H1 (cell line): ENCODE measurements around the gene PF4V1. TPM values are rescaled to one million over a fixed set of nuclear protein-coding genes. Genes with fewer than 3 reads are reported as not detected.
A peak's percentile ranks its signal among the peaks of the same experiment; 100 is the strongest.

Experiments
- CTCF ChIA-PET: fragments of 300-600 bp; sonication (Branson Sonifier 250); formaldehyde crosslinking; loops from one replicate; lab custom pipeline; 2021; ENCODE audit not compliant: partially characterized antibody; lab: Charles Lee
- POLR2A ChIA-PET: fragments of 300-600 bp; sonication (Branson Sonifier 250); formaldehyde crosslinking; loops from one replicate; lab custom pipeline; 2021; ENCODE audit warnings: inconsistent platforms; ENCODE audit not compliant: partially characterized antibody; lab: Charles Lee
- DNase-seq, 2 experiments: peaks; one replicate each; pipeline versions ENCODE4 v3.0.0 to v3.0.0-alpha.2; 2010 to 2022; ENCODE audit warnings: low spot score in 2 of 2, low read depth in 1 of 2, mixed read lengths in 1 of 2
- FAIRE-seq: peaks from 2 replicates; lab custom pipeline; 2011; peaks lifted over from hg19 to GRCh38; lab: Jason Lieb, UNC
- H2AFZ ChIP-seq: 2 replicates; pipeline ENCODE4 v1.8.1; 2012; ENCODE audit warnings: low read length, inconsistent platforms
- H2AK5ac ChIP-seq: 2 replicates; pipeline ENCODE4 v1.6.1; 2013; ENCODE audit warnings: low read depth, low read length
- H2BK120ac ChIP-seq: replicated peaks from 2 replicates; pipeline ENCODE3; 2013; ENCODE audit warnings: low read depth, low read length, inconsistent platforms
- H2BK12ac ChIP-seq: 2 replicates; pipeline ENCODE4 v1.6.1; 2013; ENCODE audit warnings: low read depth, low read length
- H2BK15ac ChIP-seq: 2 replicates; pipeline ENCODE4 v1.6.1; 2013; ENCODE audit warnings: low read length
- H2BK20ac ChIP-seq: 2 replicates; pipeline ENCODE4 v1.6.1; 2013; ENCODE audit warnings: low read length
- H2BK5ac ChIP-seq: 2 replicates; pipeline ENCODE4 v1.6.1; 2013; ENCODE audit warnings: low read depth, low read length
- H3K14ac ChIP-seq: 2 replicates; pipeline ENCODE4 v1.6.1; 2013; ENCODE audit warnings: inconsistent platforms; ENCODE audit not compliant: insufficient read length
- H3K18ac ChIP-seq: 2 replicates; pipeline ENCODE4 v1.6.1; 2013; ENCODE audit warnings: low read length; ENCODE audit errors: extremely low read depth
- H3K23ac ChIP-seq: 2 replicates; pipeline ENCODE4 v1.6.1; 2013; ENCODE audit warnings: inconsistent platforms; ENCODE audit not compliant: insufficient read length
- H3K23me2 ChIP-seq: 2 replicates; pipeline ENCODE4 v1.6.1; 2013; ENCODE audit warnings: low read depth, low read length
- H3K27ac ChIP-seq: 2 replicates; pipeline ENCODE4 v1.6.1; 2011; ENCODE audit warnings: low read depth, low read length, inconsistent platforms
- H3K27me3 ChIP-seq, 4 experiments: replicated peaks in 1 of 4; 1 replicate in 1 of 4; 2 replicates in 3 of 4; pipeline versions ENCODE4 v1.6.1 to v1.8.1; 2011 to 2013; ENCODE audit warnings: low read length in 3 of 4, mild to moderate bottlenecking in 3 of 4, inconsistent platforms in 2 of 4, mixed read lengths in 2 of 4, moderate library complexity in 1 of 4; ENCODE audit not compliant: control insufficient read depth in 3 of 4, insufficient read depth in 3 of 4; ENCODE audit errors: extremely low read depth in 1 of 4
- H3K36me3 ChIP-seq, 4 experiments: 2 replicates each; pipeline versions ENCODE4 v1.6.1 to v1.8.1; 2011 to 2013; ENCODE audit warnings: mild to moderate bottlenecking in 4 of 4, low read length in 3 of 4, moderate library complexity in 2 of 4, control low read depth in 1 of 4, inconsistent platforms in 1 of 4; ENCODE audit not compliant: insufficient read depth in 4 of 4, control insufficient read depth in 2 of 4
- H3K4ac ChIP-seq: replicated peaks from 2 replicates; pipeline ENCODE3; 2013; ENCODE audit warnings: low read length, low read depth, mixed read lengths, inconsistent platforms; ENCODE audit not compliant: insufficient read length
- H3K4me1 ChIP-seq, 4 experiments: replicated peaks in 1 of 4; 1 replicate in 1 of 4; 2 replicates in 3 of 4; pipeline versions ENCODE4 v1.6.1 to v1.8.1; 2011 to 2013; ENCODE audit warnings: low read length in 3 of 4, inconsistent platforms in 2 of 4, mixed read lengths in 1 of 4; ENCODE audit not compliant: insufficient read depth in 4 of 4, control insufficient read depth in 3 of 4
- H3K4me2 ChIP-seq, 2 experiments: 2 replicates each; pipeline versions ENCODE4 v1.6.1 to v1.8.1; 2011 to 2013; ENCODE audit warnings: low read depth in 2 of 2, low read length in 2 of 2, control low read depth in 1 of 2, inconsistent platforms in 1 of 2, mild to moderate bottlenecking in 1 of 2; ENCODE audit not compliant: insufficient read depth in 1 of 2
- H3K4me3 ChIP-seq, 4 experiments: fragments of 200-600, 300-600 bp in 1 of 4; sonication (generic), shearing (Covaris generic), sonication (Bioruptor Twin) in 1 of 4; 2 replicates each; pipeline versions ENCODE4 v1.5.1 to v1.8.1; 2011 to 2016; ENCODE audit warnings: low read length in 4 of 4, low read depth in 3 of 4, control low read depth in 2 of 4, inconsistent platforms in 2 of 4, mild to moderate bottlenecking in 2 of 4, mixed read lengths in 1 of 4, moderate library complexity in 1 of 4; ENCODE audit not compliant: insufficient read depth in 2 of 4; ENCODE audit errors: extremely low read depth in 1 of 4
- H3K56ac ChIP-seq: replicated peaks from 2 replicates; pipeline ENCODE3; 2013; ENCODE audit warnings: low read depth, mild to moderate bottlenecking, mixed read lengths, low read length, inconsistent platforms; ENCODE audit not compliant: insufficient read length
- H3K79me1 ChIP-seq: 2 replicates; pipeline ENCODE4 v1.6.1; 2013; ENCODE audit warnings: low read depth, low read length, control low read depth
- H3K79me2 ChIP-seq, 2 experiments: 2 replicates each; pipeline versions ENCODE4 v1.6.1 to v1.8.1; 2012 to 2013; ENCODE audit warnings: low read length in 2 of 2, mild to moderate bottlenecking in 2 of 2, inconsistent platforms in 1 of 2; ENCODE audit not compliant: insufficient read depth in 2 of 2, control insufficient read depth in 1 of 2
- H3K9ac ChIP-seq, 4 experiments: replicated peaks in 1 of 4; 1 replicate in 1 of 4; 2 replicates in 3 of 4; pipeline versions ENCODE4 v1.6.1 to v1.8.1; 2011 to 2013; ENCODE audit warnings: low read depth in 3 of 4, low read length in 3 of 4, control low read depth in 2 of 4, mild to moderate bottlenecking in 2 of 4, moderate library complexity in 2 of 4, inconsistent platforms in 1 of 4; ENCODE audit errors: extremely low read depth in 1 of 4
- H3K9me3 ChIP-seq, 2 experiments: 2 replicates each; pipeline versions ENCODE4 v1.6.1 to v1.8.1; 2012 to 2013; ENCODE audit warnings: mild to moderate bottlenecking in 2 of 2, moderate library complexity in 2 of 2, control low read depth in 1 of 2, inconsistent platforms in 1 of 2, low read depth in 1 of 2, low read length in 1 of 2, mixed read lengths in 1 of 2; ENCODE audit not compliant: insufficient read depth in 2 of 2
- H4K20me1 ChIP-seq, 2 experiments: replicated peaks in 1 of 2; 2 replicates each; pipeline versions ENCODE3 to v1.8.1; 2011 to 2013; ENCODE audit warnings: inconsistent platforms in 2 of 2, low read length in 2 of 2, mild to moderate bottlenecking in 1 of 2; ENCODE audit not compliant: insufficient read depth in 2 of 2, control insufficient read depth in 1 of 2
- H4K5ac ChIP-seq: 2 replicates; pipeline ENCODE4 v1.6.1; 2013; ENCODE audit warnings: low read length, low read depth, mixed read lengths, inconsistent platforms; ENCODE audit not compliant: insufficient read length
- H4K8ac ChIP-seq: 2 replicates; pipeline ENCODE4 v1.8.0; 2013; ENCODE audit warnings: mild to moderate bottlenecking, moderate library complexity, low read length, inconsistent platforms; ENCODE audit not compliant: insufficient read depth; ENCODE audit errors: extremely low read depth
- H4K91ac ChIP-seq: replicated peaks from 2 replicates; pipeline ENCODE3; 2013; ENCODE audit warnings: low read length, mixed read lengths, inconsistent platforms; ENCODE audit not compliant: insufficient read length
- CEBPB ChIP-seq: IDR thresholded peaks from 2 replicates; pipeline ENCODE4 v1.6.1; 2012; ENCODE audit warnings: low read depth, low read length
- SIN3A ChIP-seq, 2 experiments: IDR thresholded peaks in 1 of 2; conservative IDR thresholded peaks in 1 of 2; 2 replicates each; pipeline ENCODE4 v1.6.1; 2011 to 2012; ENCODE audit warnings: low read length in 2 of 2, improper control_type of control experiment in 1 of 2, low read depth in 1 of 2, mild to moderate bottlenecking in 1 of 2
- WGBS, 2 experiments: shearing (Covaris generic) in 1 of 2; methylation state at CpG; one replicate each; pipeline versions ENCODE4 v1.1.6 to v1.1.7; 2013 to 2015; ENCODE audit warnings: low lambda C conversion rate in 2 of 2, mixed read lengths in 2 of 2, inconsistent platforms in 1 of 2, low coverage in 1 of 2, missing lambda C conversion rate in 1 of 2; ENCODE audit not compliant: insufficient replicate concordance in 2 of 2, insufficient coverage in 1 of 2, insufficient read length in 1 of 2; ENCODE audit errors: extremely low coverage in 1 of 2, missing lambda C conversion rate in 1 of 2; 5-methylcytosine and 5-hydroxymethylcytosine counted together
- polyA plus RNA-seq, 7 experiments: library from polyadenylated mRNA; depleted of rRNA in 3 of 7; stranded (reverse) in 5 of 7; unstranded in 2 of 7; fragments of >200 nt in 5 of 7; fragments of 200-250 nt in 2 of 7; gene quantifications; 1 replicate in 5 of 7; 2 replicates in 1 of 7; 4 replicates in 1 of 7; pipeline versions ENCODE4 v1.2.1 to v1.2.3, GENCODE V29; 2011 to 2013; ENCODE audit warnings: missing spikeins in 2 of 7, mixed read lengths in 2 of 7
- total RNA-seq: library from RNA; stranded (reverse); fragmentation: NEBNext Ultra II Directional; extraction: Animal tissue kit (Norgen Biotek cat#: 25700); gene quantifications from 2 replicates; pipeline ENCODE4 v1.2.1, GENCODE V29; 2021

The PF4V1 gene
- total and polyA plus RNA-seq, 2 of the 8 experiments (the other 6 are each of a cell fraction or from before 2014, with no cell fraction given): not detected

DNA sequence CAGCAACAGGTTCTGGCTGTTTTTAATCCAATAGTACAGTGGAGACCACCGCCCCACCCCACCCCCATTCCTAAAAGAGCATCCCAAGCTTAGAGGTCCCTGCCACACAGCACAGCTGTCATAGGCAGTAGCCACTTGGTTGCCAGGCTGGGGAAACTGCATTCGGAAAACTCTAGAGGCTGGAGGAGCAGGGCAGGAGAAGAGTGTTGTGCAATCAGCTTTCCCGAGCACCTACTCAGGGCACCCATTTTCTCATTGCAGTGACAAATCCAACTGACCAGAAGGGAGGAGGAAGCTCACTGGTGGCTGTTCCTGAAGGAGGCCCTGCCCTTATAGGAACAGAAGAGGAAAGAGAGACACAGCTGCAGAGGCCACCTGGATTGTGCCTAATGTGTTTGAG is 17.2 kb downstream of the PF4V1 start:
- DNase-seq (no peak), FAIRE-seq (no peak)
- no peak overlapping the region; the same call in 1 of the 2 replicates for H2BK15ac ChIP-seq
- H2AFZ ChIP-seq: no peak overlapping the region
- H3K56ac ChIP-seq: no peak overlapping the region
- H3K14ac ChIP-seq: no peak overlapping the region
- WGBS, 2 experiments: 92% methylated on average over 3 of the region's 3 CpGs; no CpG with 5 or more reads in 1 of the 2 experiments
- peak overlapping the region in 1 of 4 experiments; percentile 76; a peak in 1 of 8 replicates for H3K4me3 ChIP-seq
- TF ChIP-seq CEBPB (peak; percentile 85), SIN3A (conservative IDR thresholded peaks at IDR 0.05 in 1 of 2, IDR thresholded peaks at IDR 0.05 in 1 of 2; ENCODE audit: low read depth in 1 of 2, low read length in 2 of 2) (no peak)
- no peak overlapping the region for H2AK5ac ChIP-seq
- H3K27me3 ChIP-seq: peaks cover 0 to 22% (median 11%) of the 10 kb centered on the region in 4 experiments; a peak in 6 of 7 replicates
- H4K8ac ChIP-seq: no peak overlapping the region; the same call in 1 of the 2 replicates
- peaks cover 5% of the 10 kb centered on the region; the same call in 1 of the 2 replicates for H3K23me2 ChIP-seq
- no peak overlapping the region for H4K91ac ChIP-seq
- H3K79me1 ChIP-seq: no peaks in the 10 kb centered on the region
- CTCF ChIA-PET: interaction anchor here (0.6 to 0.9 kb wide), 2 partner anchors 301 to 661 kb away, joined by 3 read pairs; no protein-coding TSS in a partner anchor
- H3K9me3 ChIP-seq: no peaks in the 10 kb centered on the region
- H2BK20ac ChIP-seq: no peak overlapping the region
- H3K18ac ChIP-seq: no peak overlapping the region
- no peak overlapping the region for H3K27ac ChIP-seq
- H3K4me2 ChIP-seq: peak overlapping the region; percentile 70 to 92; a peak in 2 of 4 replicates
- H3K4ac ChIP-seq: no peak overlapping the region
- H3K36me3 ChIP-seq: no peaks in the 10 kb centered on the region
- H2BK5ac ChIP-seq: no peak overlapping the region
- H4K5ac ChIP-seq: no peak overlapping the region
- no peak overlapping the region for H3K9ac ChIP-seq
- H4K20me1 ChIP-seq: no peaks in the 10 kb centered on the region
- POLR2A ChIA-PET: interaction anchor here (0.6 kb wide), 1 partner anchor 76 kb away, joined by 3 read pairs; no protein-coding TSS in a partner anchor
- no peaks in the 10 kb centered on the region for H3K79me2 ChIP-seq
- H3K4me1 ChIP-seq: peaks cover 0 to 4% (median 2%) of the 10 kb centered on the region in 4 experiments; a peak in 3 of 7 replicates
- no peak overlapping the region for H2BK120ac ChIP-seq
- H2BK12ac ChIP-seq: no peak overlapping the region
- no peak overlapping the region for H3K23ac ChIP-seq
